GM18907 (cell line): Measurements from ENCODE around the gene LYG1.
"Not testable (repeated sequence)": the region's sequence is repeated elsewhere in the genome, so short reads cannot be mapped to it uniquely, and the experiment has no call there.

Experiments
- ATAC-seq: cut with Tn5 transposase; IDR thresholded peaks from one replicate; pipeline ENCODE4 v1.9.1; 2021; ENCODE audit warnings: mild to moderate bottlenecking, moderate library complexity; ENCODE audit not compliant: unreplicated experiment

Gene LYG1

GRCh38 chr2:99301097-99301496, at the start of gene LYG1:
Gene LYG1 (minus strand): TSS chr2:99301197. CDS start chr2:99295670, 5,527 bp downstream.
- not testable (repeated sequence) for ATAC-seq

- no peak for ATAC-seq
These were observed 49.2 kb upstream of the LYG1 start for GRCh38 chr2:99350194-99350593.

- no peak for ATAC-seq
These were observed 47.2 kb upstream of the LYG1 start for GRCh38 chr2:99348173-99348572.

- no peak for ATAC-seq
These were observed 45.2 kb upstream of the LYG1 start for GRCh38 chr2:99346218-99346617.

- ATAC-seq: not testable (repeated sequence)
These were observed 44.4 kb upstream of the LYG1 start for GRCh38 chr2:99345446-99345845.

GRCh38 chr2:99342536-99342935, 41.5 kb upstream of the LYG1 start:
- no peak for ATAC-seq

- no peak for ATAC-seq
These were observed 39.8 kb upstream of the LYG1 start for GRCh38 chr2:99340669-99341236.

- ATAC-seq: no peak
These were observed 37.1 kb upstream of the LYG1 start for GRCh38 chr2:99338029-99338585.

GRCh38 chr2:99337113-99338028, 36.4 kb upstream of the LYG1 start, which contains the start of gene EIF5B:
Gene EIF5B (plus strand): TSS chr2:99337389. CDS start chr2:99337555, 166 bp downstream.
- ATAC-seq: peak; percentile 62

GRCh38 chr2:99336804-99337112, 35.8 kb upstream of the LYG1 start:
- ATAC-seq: peak; percentile 10

GRCh38 chr2:99335911-99336803, 35.2 kb upstream of the LYG1 start, which contains the start of gene TXNDC9:
Gene TXNDC9 (minus strand): TSS chr2:99336333. CDS start chr2:99333210, 3,123 bp downstream.
- ATAC-seq: peak; percentile 78

- ATAC-seq: no peak
These were observed 24.4 kb upstream of the LYG1 start for GRCh38 chr2:99325384-99325783.

- not testable (repeated sequence) for ATAC-seq
These were observed 16.8 kb upstream of the LYG1 start for GRCh38 chr2:99317873-99318200.

- no peak for ATAC-seq
These were observed 16.3 kb upstream of the LYG1 start for GRCh38 chr2:99317161-99317872.

- ATAC-seq: no peak
These were observed 1.4 kb downstream of the LYG1 start for GRCh38 chr2:99299580-99299979.

- no peak for ATAC-seq
These were observed 3.0 kb downstream of the LYG1 start for GRCh38 chr2:99297994-99298393.

- no peak for ATAC-seq
These were observed 15.5 kb downstream of the LYG1 start for GRCh38 chr2:99285526-99285925.

- ATAC-seq: no peak
These were observed 20.9 kb downstream of the LYG1 start for GRCh38 chr2:99279969-99280695.

GRCh38 chr2:99278793-99279291, 22.2 kb downstream of the LYG1 start:
- ATAC-seq: no peak
